ENCODE data around the gene NAA38.

Gene NAA38

GRCh38 chr17:7835814-7836595 is 21.4 kb downstream of the NAA38 start:
- H2AFZ ChIP-seq (ENCODE audit: low read depth, low read length) = no peak overlapping the region
- peak overlapping the region; percentile 96 for H3K4me2 ChIP-seq (ENCODE audit: low read length)
- H3K4me3 ChIP-seq (ENCODE audit: low read length) = peak overlapping the region; percentile 97
- peaks cover 49% of the 10 kb centered on the region for H3K79me2 ChIP-seq (ENCODE audit: low read length)
- peaks cover 23% of the 10 kb centered on the region for H4K20me1 ChIP-seq (ENCODE audit: insufficient read depth, low read length)
- H3K4me1 ChIP-seq (ENCODE audit: low read length) = peaks cover 41% of the 10 kb centered on the region
- peak overlapping the region; percentile 90 for H3K27ac ChIP-seq (ENCODE audit: low read length)
- no peaks in the 10 kb centered on the region for H3K36me3 ChIP-seq (replicated peaks; ENCODE audit: low read depth, low read length)
- peak overlapping the region; percentile 96 for H3K9ac ChIP-seq (ENCODE audit: low read length)
- H3K9me3 ChIP-seq (ENCODE audit: insufficient read depth, low read length) = no peaks in the 10 kb centered on the region
- TF ChIP-seq EZH2phosphoT487 (IDR thresholded peaks at IDR 0.05; ENCODE audit: low read depth) = no peak
- TF ChIP-seq CTCF (IDR thresholded peaks at IDR 0.05; ENCODE audit: low read depth, low read length) = no peak
- no peaks in the 10 kb centered on the region for H3K27me3 ChIP-seq (ENCODE audit: low read depth, low read length)

- peak overlapping the region; percentile 96 for H3K4me2 ChIP-seq (ENCODE audit: low read length)
- H2AFZ ChIP-seq (ENCODE audit: low read depth, low read length) = no peak overlapping the region
- H3K27me3 ChIP-seq (ENCODE audit: low read depth, low read length) = no peaks in the 10 kb centered on the region
Observed at GRCh38 chr17:7834957-7835813, 22.2 kb downstream of the NAA38 start.

GRCh38 chr17:7834542-7834956 is 22.8 kb downstream of the NAA38 start:
- H3K9ac ChIP-seq (ENCODE audit: low read length) = peak overlapping the region; percentile 75
- H3K79me2 ChIP-seq (ENCODE audit: low read length) = peaks cover 34% of the 10 kb centered on the region
- H4K20me1 ChIP-seq (ENCODE audit: insufficient read depth, low read length) = peaks cover 11% of the 10 kb centered on the region
- peak overlapping the region; percentile 93 for H3K4me2 ChIP-seq (ENCODE audit: low read length)
- H3K4me3 ChIP-seq (ENCODE audit: low read length) = peak overlapping the region; percentile 97
- peak overlapping the region; percentile 90 for H3K27ac ChIP-seq (ENCODE audit: low read length)
- no peaks in the 10 kb centered on the region for H3K9me3 ChIP-seq (ENCODE audit: insufficient read depth, low read length)
- no peaks in the 10 kb centered on the region for H3K36me3 ChIP-seq (replicated peaks; ENCODE audit: low read depth, low read length)
- H2AFZ ChIP-seq (ENCODE audit: low read depth, low read length) = no peak overlapping the region
- TF ChIP-seq CTCF (IDR thresholded peaks at IDR 0.05; ENCODE audit: low read depth, low read length) (no peak), EZH2phosphoT487 (IDR thresholded peaks at IDR 0.05; ENCODE audit: low read depth) (no peak)
- no peaks in the 10 kb centered on the region for H3K27me3 ChIP-seq (ENCODE audit: low read depth, low read length)
- peaks cover 26% of the 10 kb centered on the region for H3K4me1 ChIP-seq (ENCODE audit: low read length)

More at GRCh38 chr17:7834957-7835813, 22.2 kb downstream of the NAA38 start:
- peak overlapping the region; percentile 90 for H3K27ac ChIP-seq (ENCODE audit: low read length)
- no peaks in the 10 kb centered on the region for H3K9me3 ChIP-seq (ENCODE audit: insufficient read depth, low read length)
- H4K20me1 ChIP-seq (ENCODE audit: insufficient read depth, low read length) = peaks cover 18% of the 10 kb centered on the region
- peak overlapping the region; percentile 96 for H3K9ac ChIP-seq (ENCODE audit: low read length)
- peak; percentile 72 for TF ChIP-seq CTCF (IDR thresholded peaks at IDR 0.05; ENCODE audit: low read depth, low read length)
- no peak for TF ChIP-seq EZH2phosphoT487 (IDR thresholded peaks at IDR 0.05; ENCODE audit: low read depth)
- H3K36me3 ChIP-seq (replicated peaks; ENCODE audit: low read depth, low read length) = no peaks in the 10 kb centered on the region
- H3K4me1 ChIP-seq (ENCODE audit: low read length) = peaks cover 33% of the 10 kb centered on the region
- H3K4me3 ChIP-seq (ENCODE audit: low read length) = peak overlapping the region; percentile 97
- peaks cover 41% of the 10 kb centered on the region for H3K79me2 ChIP-seq (ENCODE audit: low read length)
